HepG2 (cell line): ENCODE results near the gene CLEC18A. TPM values are rescaled to one million over a fixed set of nuclear protein-coding genes. Genes with fewer than 3 reads are reported as not detected.

ENCODE experiments used
- ATAC-seq: fragments of 200-7000 bp; cut with Tn5 transposase; 3 replicates; pipeline ENCODE4 v1.9.1; 2020; ENCODE audit warnings: mild to moderate bottlenecking, moderate library complexity
- BruUV-seq: library from RNA; stranded (reverse); fragments of 400-500 nt; replicated peaks from 2 replicates; lab custom pipeline; 2021; lab: Mats Ljungman, UMichigan
- CTCF ChIA-PET: fragments of 300-600 bp; formaldehyde crosslinking; extraction: SDS; loops from one replicate; lab custom pipeline; 2021; ENCODE audit warnings: low total read pairs, inconsistent platforms, low intra/inter-chr PET ratio; lab: Yijun Ruan, JAX
- POLR2A ChIA-PET: fragments of 350-600 bp; sonication (Branson Sonifier 250); formaldehyde crosslinking; loops from one replicate; lab custom pipeline; 2020; ENCODE audit warnings: antibody characterized with exemption, inconsistent platforms; lab: Yijun Ruan, JAX
- DNase-seq: peaks from one replicate; pipeline ENCODE4 v3.0.0-alpha.2; 2015; ENCODE audit warnings: low spot score
- FAIRE-seq: peaks from 3 replicates; lab custom pipeline; 2011; peaks lifted over from hg19 to GRCh38; lab: Jason Lieb, UNC
- H2AFZ ChIP-seq: one replicate; pipeline ENCODE4 v1.6.1; 2011; ENCODE audit warnings: low read length, inconsistent platforms
- H3K27ac ChIP-seq: fragments of 300-600 bp; 3 replicates; pipeline ENCODE4 v1.8.0; 2011; ENCODE audit warnings: mixed run types, mild to moderate bottlenecking, mixed read lengths, low read length, inconsistent platforms; ENCODE audit not compliant: insufficient read depth; ENCODE audit errors: extremely low read length
- H3K27me3 ChIP-seq, 2 experiments: fragments of 200-600 bp in 1 of 2; 2 replicates in 1 of 2; 3 replicates in 1 of 2; pipeline versions ENCODE4 v1.6.0 to v1.8.0; 2011; ENCODE audit warnings: low read length in 2 of 2, mild to moderate bottlenecking in 2 of 2, moderate library complexity in 2 of 2, inconsistent platforms in 1 of 2; ENCODE audit not compliant: insufficient read depth in 2 of 2, control insufficient read depth in 1 of 2
- H3K36me3 ChIP-seq, 2 experiments: fragments of 200-600 bp in 1 of 2; replicated peaks in 1 of 2; 2 replicates in 1 of 2; 3 replicates in 1 of 2; pipeline versions ENCODE4 v1.5.1 to v1.8.0; 2011; ENCODE audit warnings: low read length in 2 of 2, inconsistent platforms in 1 of 2; ENCODE audit not compliant: insufficient read depth in 2 of 2, control insufficient read depth in 1 of 2
- H3K4me1 ChIP-seq: 2 replicates; pipeline ENCODE4 v1.5.1; 2012; ENCODE audit warnings: low read length, inconsistent platforms; ENCODE audit not compliant: insufficient read depth
- H3K4me2 ChIP-seq: 2 replicates; pipeline ENCODE4 v1.6.0; 2011; ENCODE audit warnings: low read depth, low read length, inconsistent platforms
- H3K4me3 ChIP-seq, 3 experiments: fragments of 200-600 bp in 1 of 3; sonication (generic), shearing (Covaris generic) in 1 of 3; replicated peaks in 1 of 3; 2 replicates each; pipeline ENCODE4 v1.5.1; 2011 to 2016; ENCODE audit warnings: low read length in 3 of 3, inconsistent platforms in 2 of 3, low read depth in 2 of 3, mild to moderate bottlenecking in 2 of 3, control low read depth in 1 of 3, mixed read lengths in 1 of 3; ENCODE audit not compliant: insufficient read depth in 1 of 3
- H3K79me2 ChIP-seq: one replicate; pipeline ENCODE4 v1.6.1; 2011; ENCODE audit warnings: low read length, inconsistent platforms; ENCODE audit not compliant: insufficient read depth
- H3K9ac ChIP-seq: 2 replicates; pipeline ENCODE4 v1.6.0; 2011; ENCODE audit warnings: mild to moderate bottlenecking, low read depth, low read length, inconsistent platforms; ENCODE audit not compliant: insufficient read depth
- H3K9me3 ChIP-seq: 2 replicates; pipeline ENCODE4 v1.5.1; 2012; ENCODE audit warnings: mild to moderate bottlenecking, low read length
- H4K20me1 ChIP-seq: 2 replicates; pipeline ENCODE4 v1.6.0; 2011; ENCODE audit warnings: inconsistent platforms, mild to moderate bottlenecking, low read length, moderate library complexity; ENCODE audit not compliant: insufficient read depth
- KDM5B ChIP-seq: sonication (generic); formaldehyde crosslinking; IDR thresholded peaks from 2 replicates; pipeline ENCODE4 v1.4.0; 2020; ENCODE audit warnings: missing genetic modification reagents, mild to moderate bottlenecking, borderline replicate concordance
- NR2C2 ChIP-seq: sonication (generic); formaldehyde crosslinking; IDR thresholded peaks from 2 replicates; pipeline ENCODE4 v1.4.0; 2020; ENCODE audit warnings: missing genetic modification reagents, mild to moderate bottlenecking, moderate library complexity, borderline replicate concordance
- SMARCC2 ChIP-seq: fragments of 450-650 bp; IDR thresholded peaks from 2 replicates; pipeline ENCODE4 v1.6.1; 2017; ENCODE audit warnings: antibody characterized with exemption, mild to moderate bottlenecking
- ZFP41 ChIP-seq: sonication (generic); formaldehyde crosslinking; IDR thresholded peaks from 2 replicates; pipeline ENCODE4 v1.4.0; 2020; ENCODE audit warnings: mild to moderate bottlenecking, missing genetic modification reagents, borderline replicate concordance
- ZNF839 ChIP-seq: sonication (generic); formaldehyde crosslinking; IDR thresholded peaks from 2 replicates; pipeline ENCODE4 v1.4.0; 2020; ENCODE audit warnings: missing genetic modification reagents, mild to moderate bottlenecking, borderline replicate concordance
- WGBS: methylation state at CpG from one replicate; pipeline ENCODE4 v1.1.6; 2017; ENCODE audit warnings: low lambda C conversion rate; 5-methylcytosine and 5-hydroxymethylcytosine counted together
- in situ Hi-C: cut with HindIII; loops from 2 replicates; pipeline ENCODE4 v1.10.0; 2017; ENCODE audit warnings: low pct_unique_long_range_greater_than_20kb; ENCODE audit not compliant: extremely low pct_ligation_motif_present
- intact Hi-C: fragments of 100-400 bp; cut with micrococcal nuclease; formaldehyde crosslinking; loops from one replicate; pipeline ENCODE4 v1.10.0; 2022; ENCODE audit not compliant: unreplicated experiment
- polyA plus RNA-seq, 8 experiments: library from polyadenylated mRNA; depleted of rRNA in 3 of 8; stranded (reverse) in 7 of 8; unstranded in 1 of 8; fragments of >200 nt; fragmentation: Illumina TruSeq in 4 of 8; extraction: Trizol in 4 of 8; gene quantifications; 2 replicates each; pipeline versions ENCODE4 v1.2.1 to v1.2.3, GENCODE V29; 2011 to 2016; ENCODE audit warnings: low read depth in 4 of 8, missing spikeins in 1 of 8, mixed read lengths in 1 of 8; ENCODE audit not compliant: insufficient read depth in 1 of 8
- total RNA-seq, 5 experiments: library from RNA; depleted of rRNA; stranded (reverse); fragments of >200 nt; fragmentation: Illumina TruSeq; extraction: Trizol; gene quantifications; 2 replicates each; pipeline ENCODE4 v1.2.3, GENCODE V29; 2016; ENCODE audit warnings: low read depth in 1 of 5
- TF ChIP-seq, protein P1 (sequence below), 2 experiments: IDR thresholded peaks; 2 replicates each; pipeline ENCODE4 v1.6.1; 2011 to 2012; ENCODE audit warnings: low read length in 2 of 2, borderline replicate concordance in 1 of 2, low read depth in 1 of 2, mild to moderate bottlenecking in 1 of 2, moderate library complexity in 1 of 2
- TF ChIP-seq, protein P2 (sequence below): sonication (generic); formaldehyde crosslinking; IDR thresholded peaks from 2 replicates; pipeline ENCODE4 v1.5.0; 2020; ENCODE audit warnings: missing genetic modification reagents
- TF ChIP-seq, protein P3 (sequence below): sonication (generic); formaldehyde crosslinking; IDR thresholded peaks from 2 replicates; pipeline ENCODE4 v1.8.0; 2022; ENCODE audit warnings: missing genetic modification reagents, low read depth, mild to moderate bottlenecking, borderline replicate concordance
- TF ChIP-seq, protein P4 (sequence below): sonication (generic); formaldehyde crosslinking; IDR thresholded peaks from 2 replicates; pipeline ENCODE4 v1.4.0; 2020; ENCODE audit warnings: missing genetic modification reagents

Gene CLEC18A
- total and polyA plus RNA-seq, 2 of the 13 experiments (the other 11 are each of a cell fraction or from before 2014, with no cell fraction given), result 0.22 to 0.42 TPM

DNA sequence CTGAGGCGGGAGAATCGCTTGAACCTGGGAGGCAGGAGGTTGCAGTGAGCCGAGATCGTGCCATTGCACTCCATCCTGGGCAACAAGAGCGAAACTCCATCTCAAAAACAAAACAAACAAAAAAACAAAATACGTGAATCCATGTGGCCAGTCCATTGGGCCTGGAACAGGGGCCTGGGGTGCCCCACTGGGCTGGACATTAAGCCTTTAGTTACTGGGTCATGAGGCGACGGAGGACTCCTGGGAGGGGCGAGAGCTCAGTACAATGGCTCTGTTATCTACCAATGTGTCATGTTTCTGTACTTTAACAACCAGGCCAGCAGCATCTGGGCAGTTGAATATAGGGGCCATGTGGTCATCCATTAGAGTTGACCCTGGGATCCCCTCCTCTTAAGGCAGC is 18.9 kb upstream of the CLEC18A start:
- DNase-seq, result no peak
- Histone ChIP-seq H3K79me2 (no peaks in the 10 kb centered on the region), H4K20me1 (no peaks in the 10 kb centered on the region), H3K27me3 (no peaks in the 10 kb centered on the region), H3K9me3 (no peaks in the 10 kb centered on the region), H3K27ac (no peak overlapping the region), H3K4me3 (no peak overlapping the region), H3K36me3 (peaks cover 51 to 66% of the 10 kb centered on the region in 2 experiments), H3K4me2 (no peak overlapping the region), H2AFZ (no peak overlapping the region), H3K9ac (no peak overlapping the region), H3K4me1 (peaks cover 18% of the 10 kb centered on the region)
- in situ Hi-C loops, result no loop called here
- intact Hi-C loops, result loop anchor here (5.0 kb wide), 1 partner anchor 70 kb away; no protein-coding TSS in a partner anchor
- no peak for FAIRE-seq
- ChIA-PET POLR2A (no interaction called here), CTCF (interaction anchor here (4.5 kb wide), 1 partner anchor 135 kb away, joined by 64 read pairs; no protein-coding TSS in a partner anchor)
- BruUV-seq, result no TSS peak
- WGBS, result 86% methylated on average over 9 of the region's 9 CpGs
- no peak for ATAC-seq
- TF ChIP-seq SMARCC2 (no peak), NR2C2 (CRISPR knock-in tag) (no peak), ZNF839 (CRISPR knock-in tag) (no peak), ZFP41 (CRISPR knock-in tag) (no peak), KDM5B (CRISPR knock-in tag) (no peak)
- TF ChIP-seq, protein P1, sequence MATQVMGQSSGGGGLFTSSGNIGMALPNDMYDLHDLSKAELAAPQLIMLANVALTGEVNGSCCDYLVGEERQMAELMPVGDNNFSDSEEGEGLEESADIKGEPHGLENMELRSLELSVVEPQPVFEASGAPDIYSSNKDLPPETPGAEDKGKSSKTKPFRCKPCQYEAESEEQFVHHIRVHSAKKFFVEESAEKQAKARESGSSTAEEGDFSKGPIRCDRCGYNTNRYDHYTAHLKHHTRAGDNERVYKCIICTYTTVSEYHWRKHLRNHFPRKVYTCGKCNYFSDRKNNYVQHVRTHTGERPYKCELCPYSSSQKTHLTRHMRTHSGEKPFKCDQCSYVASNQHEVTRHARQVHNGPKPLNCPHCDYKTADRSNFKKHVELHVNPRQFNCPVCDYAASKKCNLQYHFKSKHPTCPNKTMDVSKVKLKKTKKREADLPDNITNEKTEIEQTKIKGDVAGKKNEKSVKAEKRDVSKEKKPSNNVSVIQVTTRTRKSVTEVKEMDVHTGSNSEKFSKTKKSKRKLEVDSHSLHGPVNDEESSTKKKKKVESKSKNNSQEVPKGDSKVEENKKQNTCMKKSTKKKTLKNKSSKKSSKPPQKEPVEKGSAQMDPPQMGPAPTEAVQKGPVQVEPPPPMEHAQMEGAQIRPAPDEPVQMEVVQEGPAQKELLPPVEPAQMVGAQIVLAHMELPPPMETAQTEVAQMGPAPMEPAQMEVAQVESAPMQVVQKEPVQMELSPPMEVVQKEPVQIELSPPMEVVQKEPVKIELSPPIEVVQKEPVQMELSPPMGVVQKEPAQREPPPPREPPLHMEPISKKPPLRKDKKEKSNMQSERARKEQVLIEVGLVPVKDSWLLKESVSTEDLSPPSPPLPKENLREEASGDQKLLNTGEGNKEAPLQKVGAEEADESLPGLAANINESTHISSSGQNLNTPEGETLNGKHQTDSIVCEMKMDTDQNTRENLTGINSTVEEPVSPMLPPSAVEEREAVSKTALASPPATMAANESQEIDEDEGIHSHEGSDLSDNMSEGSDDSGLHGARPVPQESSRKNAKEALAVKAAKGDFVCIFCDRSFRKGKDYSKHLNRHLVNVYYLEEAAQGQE (IDR thresholded peaks at IDR 0.05; ENCODE audit: borderline replicate concordance in 1 of 2, low read depth in 1 of 2, low read length in 2 of 2), result no peak
- TF ChIP-seq, protein P2, sequence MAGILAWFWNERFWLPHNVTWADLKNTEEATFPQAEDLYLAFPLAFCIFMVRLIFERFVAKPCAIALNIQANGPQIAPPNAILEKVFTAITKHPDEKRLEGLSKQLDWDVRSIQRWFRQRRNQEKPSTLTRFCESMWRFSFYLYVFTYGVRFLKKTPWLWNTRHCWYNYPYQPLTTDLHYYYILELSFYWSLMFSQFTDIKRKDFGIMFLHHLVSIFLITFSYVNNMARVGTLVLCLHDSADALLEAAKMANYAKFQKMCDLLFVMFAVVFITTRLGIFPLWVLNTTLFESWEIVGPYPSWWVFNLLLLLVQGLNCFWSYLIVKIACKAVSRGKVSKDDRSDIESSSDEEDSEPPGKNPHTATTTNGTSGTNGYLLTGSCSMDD (CRISPR knock-in tag), result no peak
- TF ChIP-seq, protein P3, sequence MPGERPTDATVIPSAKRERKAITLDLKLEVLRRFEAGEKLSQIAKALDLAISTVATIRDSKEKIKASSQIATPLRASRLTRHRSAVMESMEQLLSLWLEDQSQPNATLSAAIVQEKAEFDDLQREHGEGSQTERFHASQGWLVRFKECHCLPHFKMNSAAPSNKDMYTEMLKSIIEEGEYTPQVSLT (CRISPR knock-in tag), result no peak
- TF ChIP-seq, protein P4, sequence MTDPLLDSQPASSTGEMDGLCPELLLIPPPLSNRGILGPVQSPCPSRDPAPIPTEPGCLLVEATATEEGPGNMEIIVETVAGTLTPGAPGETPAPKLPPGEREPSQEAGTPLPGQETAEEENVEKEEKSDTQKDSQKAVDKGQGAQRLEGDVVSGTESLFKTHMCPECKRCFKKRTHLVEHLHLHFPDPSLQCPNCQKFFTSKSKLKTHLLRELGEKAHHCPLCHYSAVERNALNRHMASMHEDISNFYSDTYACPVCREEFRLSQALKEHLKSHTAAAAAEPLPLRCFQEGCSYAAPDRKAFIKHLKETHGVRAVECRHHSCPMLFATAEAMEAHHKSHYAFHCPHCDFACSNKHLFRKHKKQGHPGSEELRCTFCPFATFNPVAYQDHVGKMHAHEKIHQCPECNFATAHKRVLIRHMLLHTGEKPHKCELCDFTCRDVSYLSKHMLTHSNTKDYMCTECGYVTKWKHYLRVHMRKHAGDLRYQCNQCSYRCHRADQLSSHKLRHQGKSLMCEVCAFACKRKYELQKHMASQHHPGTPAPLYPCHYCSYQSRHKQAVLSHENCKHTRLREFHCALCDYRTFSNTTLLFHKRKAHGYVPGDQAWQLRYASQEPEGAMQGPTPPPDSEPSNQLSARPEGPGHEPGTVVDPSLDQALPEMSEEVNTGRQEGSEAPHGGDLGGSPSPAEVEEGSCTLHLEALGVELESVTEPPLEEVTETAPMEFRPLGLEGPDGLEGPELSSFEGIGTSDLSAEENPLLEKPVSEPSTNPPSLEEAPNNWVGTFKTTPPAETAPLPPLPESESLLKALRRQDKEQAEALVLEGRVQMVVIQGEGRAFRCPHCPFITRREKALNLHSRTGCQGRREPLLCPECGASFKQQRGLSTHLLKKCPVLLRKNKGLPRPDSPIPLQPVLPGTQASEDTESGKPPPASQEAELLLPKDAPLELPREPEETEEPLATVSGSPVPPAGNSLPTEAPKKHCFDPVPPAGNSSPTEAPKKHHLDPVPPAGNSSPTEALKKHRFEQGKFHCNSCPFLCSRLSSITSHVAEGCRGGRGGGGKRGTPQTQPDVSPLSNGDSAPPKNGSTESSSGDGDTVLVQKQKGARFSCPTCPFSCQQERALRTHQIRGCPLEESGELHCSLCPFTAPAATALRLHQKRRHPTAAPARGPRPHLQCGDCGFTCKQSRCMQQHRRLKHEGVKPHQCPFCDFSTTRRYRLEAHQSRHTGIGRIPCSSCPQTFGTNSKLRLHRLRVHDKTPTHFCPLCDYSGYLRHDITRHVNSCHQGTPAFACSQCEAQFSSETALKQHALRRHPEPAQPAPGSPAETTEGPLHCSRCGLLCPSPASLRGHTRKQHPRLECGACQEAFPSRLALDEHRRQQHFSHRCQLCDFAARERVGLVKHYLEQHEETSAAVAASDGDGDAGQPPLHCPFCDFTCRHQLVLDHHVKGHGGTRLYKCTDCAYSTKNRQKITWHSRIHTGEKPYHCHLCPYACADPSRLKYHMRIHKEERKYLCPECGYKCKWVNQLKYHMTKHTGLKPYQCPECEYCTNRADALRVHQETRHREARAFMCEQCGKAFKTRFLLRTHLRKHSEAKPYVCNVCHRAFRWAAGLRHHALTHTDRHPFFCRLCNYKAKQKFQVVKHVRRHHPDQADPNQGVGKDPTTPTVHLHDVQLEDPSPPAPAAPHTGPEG (CRISPR knock-in tag), result no peak
